Tongue (tissue), 2 donors: ENCODE data around the gene S100A11. TPM values are rescaled to one million over a fixed set of nuclear protein-coding genes. Genes with fewer than 3 reads are reported as not detected.

Experiments
- DNase-seq: peaks from one replicate; pipeline ENCODE4 v3.0.0-alpha.2; 2015
- total RNA-seq: library from RNA; depleted of rRNA; stranded (reverse); fragments of >200 nt; gene quantifications from one replicate; pipeline ENCODE4 v1.2.3, GENCODE V29; 2014

The S100A11 gene
- total RNA-seq, 1 donor from 2014 or later, result 36.0 TPM

GRCh38 chr1:152039461-152039860 is 2.7 kb upstream of the S100A11 start:
- DNase-seq, result no peak

- DNase-seq, result no peak
These were observed 2.1 kb upstream of the S100A11 start for GRCh38 chr1:152038871-152039270.

- peak; percentile 78 for DNase-seq
These were observed 1.1 kb downstream of the S100A11 start for GRCh38 chr1:152035539-152036266.

- DNase-seq, result peak; percentile 76
These were observed 1.9 kb downstream of the S100A11 start for GRCh38 chr1:152034654-152035538.

- DNase-seq, result no peak
These were observed 2.5 kb downstream of the S100A11 start for GRCh38 chr1:152034324-152034653.

GRCh38 chr1:152029929-152030211 is 6.9 kb downstream of the S100A11 start:
- no peak for DNase-seq

- no peak for DNase-seq
These were observed 7.5 kb downstream of the S100A11 start for GRCh38 chr1:152029144-152029928.

- DNase-seq, result no peak
These were observed 9.9 kb downstream of the S100A11 start for GRCh38 chr1:152026895-152027294.

- DNase-seq, result no peak
These were observed 12.6 kb downstream of the S100A11 start for GRCh38 chr1:152024223-152024622.

GRCh38 chr1:152023221-152023620 is 13.6 kb downstream of the S100A11 start:
- DNase-seq, result no peak

- peak; percentile 29 for DNase-seq
These were observed 14.3 kb downstream of the S100A11 start for GRCh38 chr1:152022474-152022873.

GRCh38 chr1:152021569-152021968 is 15.2 kb downstream of the S100A11 start:
- no peak for DNase-seq

GRCh38 chr1:152020849-152021248 is 16.0 kb downstream of the S100A11 start:
- DNase-seq, result no peak

- DNase-seq, result no peak
These were observed 18.3 kb downstream of the S100A11 start for GRCh38 chr1:152018537-152018936.

- no peak for DNase-seq
These were observed 21.0 kb downstream of the S100A11 start for GRCh38 chr1:152015766-152016165.

- DNase-seq, result no peak
These were observed 21.9 kb downstream of the S100A11 start for GRCh38 chr1:152014943-152015342.

- peak; percentile 33 for DNase-seq
These were observed 23.1 kb downstream of the S100A11 start for GRCh38 chr1:152013664-152014237.

- no peak for DNase-seq
These were observed 27.1 kb downstream of the S100A11 start for GRCh38 chr1:152009691-152010090.

GRCh38 chr1:152007047-152007446 is 29.8 kb downstream of the S100A11 start:
- DNase-seq, result no peak

- no peak for DNase-seq
These were observed 31.4 kb downstream of the S100A11 start for GRCh38 chr1:152005360-152005912.

GRCh38 chr1:152003846-152004442 is 32.9 kb downstream of the S100A11 start:
- no peak for DNase-seq

- DNase-seq, result peak; percentile 36
These were observed 33.8 kb downstream of the S100A11 start for GRCh38 chr1:152002960-152003359.
